Endothelial cell (in vitro differentiated cells): ENCODE measurements around the gene RNASE11. TPM values are rescaled to one million over a fixed set of nuclear protein-coding genes. Genes with fewer than 3 reads are reported as not detected.

Experiments
- DNase-seq: peaks from one replicate; pipeline ENCODE4 v3.0.0; 2021; ENCODE audit warnings: low spot score
- H3K27ac Mint-ChIP-seq: one replicate; pipeline ENCODE4 v1.8.0; 2021; ENCODE audit warnings: mixed read lengths, inconsistent platforms; ENCODE audit not compliant: unreplicated experiment
- H3K27me3 Mint-ChIP-seq: one replicate; pipeline ENCODE4 v1.8.0; 2021; ENCODE audit warnings: mild to moderate bottlenecking, moderate library complexity, mixed read lengths, inconsistent platforms; ENCODE audit not compliant: unreplicated experiment
- H3K36me3 Mint-ChIP-seq: one replicate; pipeline ENCODE4 v1.8.0; 2021; ENCODE audit warnings: mild to moderate bottlenecking, low read depth, mixed read lengths, inconsistent platforms; ENCODE audit not compliant: unreplicated experiment
- H3K4me1 Mint-ChIP-seq: one replicate; pipeline ENCODE4 v1.8.0; 2021; ENCODE audit warnings: mild to moderate bottlenecking, mixed read lengths, inconsistent platforms; ENCODE audit not compliant: unreplicated experiment
- H3K4me3 Mint-ChIP-seq: one replicate; pipeline ENCODE4 v1.8.0; 2021; ENCODE audit warnings: mild to moderate bottlenecking, mixed read lengths, inconsistent platforms; ENCODE audit not compliant: unreplicated experiment
- H3K9me3 Mint-ChIP-seq: one replicate; pipeline ENCODE4 v1.8.0; 2021; ENCODE audit warnings: mixed read lengths, inconsistent platforms; ENCODE audit not compliant: unreplicated experiment
- total RNA-seq: library from RNA; stranded (reverse); fragmentation: NEBNext Ultra II Directional; extraction: Animal tissue kit (Norgen Biotek cat#: 25700); gene quantifications from one replicate; pipeline ENCODE4 v1.2.1, GENCODE V29; 2021; ENCODE audit not compliant: unreplicated experiment
- TF ChIP-seq, protein P1 (sequence below): fragments of 200-600 bp; sonication (generic); IDR thresholded peaks from one replicate; pipeline ENCODE4 v1.5.0; 2021; ENCODE audit warnings: antibody characterized with exemption; ENCODE audit not compliant: unreplicated experiment

RNASE11 gene
- total RNA-seq, 1 donor from 2014 or later, result 0.31 TPM

DNA sequence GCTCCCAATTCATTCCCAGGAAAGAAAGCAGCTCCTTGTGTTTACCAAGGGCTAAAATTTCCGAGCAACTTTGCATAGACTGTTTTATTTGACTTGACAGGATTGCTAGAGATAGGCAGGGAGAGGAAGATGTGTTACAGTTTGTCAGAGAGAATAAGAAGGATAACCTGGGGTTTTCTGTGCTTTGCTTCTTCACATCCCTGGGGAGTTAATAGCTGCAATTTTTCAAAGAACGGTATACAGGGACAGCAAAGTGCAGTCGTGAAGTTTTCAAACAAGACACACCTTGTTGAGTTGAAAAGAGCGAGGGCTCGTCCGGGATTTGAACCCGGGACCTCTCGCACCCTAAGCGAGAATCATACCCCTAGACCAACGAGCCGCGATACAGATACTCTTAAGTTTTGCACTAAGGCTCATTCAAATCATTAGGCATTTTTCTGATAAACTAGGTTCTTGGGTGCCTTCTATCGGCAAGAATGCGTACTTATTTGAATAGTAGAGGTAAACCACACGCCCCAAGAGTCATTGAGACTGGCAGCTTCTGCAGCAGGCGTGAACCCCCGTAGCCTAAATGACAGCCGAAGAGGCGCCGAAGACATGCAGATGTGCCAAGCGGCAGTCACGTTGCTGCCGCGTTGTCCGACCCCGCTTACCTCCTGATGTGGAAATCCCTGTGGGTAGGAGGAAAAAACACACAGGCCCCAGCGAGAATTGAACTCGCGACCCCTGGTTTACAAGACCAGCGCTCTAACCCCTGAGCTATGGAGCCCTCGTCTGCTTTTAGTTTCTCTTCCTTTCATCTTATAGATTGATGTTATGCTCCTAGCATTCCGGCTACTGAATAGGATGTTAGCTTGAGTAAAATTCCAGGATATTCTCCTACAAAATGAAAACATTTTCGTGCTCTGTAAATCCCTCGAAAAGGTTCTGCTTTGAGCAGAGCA is 25.6 kb upstream of the RNASE11 start:
- no peak overlapping the region for H3K4me3 Mint-ChIP-seq
- H3K4me1 Mint-ChIP-seq, result peaks cover 12% of the 10 kb centered on the region
- TF ChIP-seq, protein P1, sequence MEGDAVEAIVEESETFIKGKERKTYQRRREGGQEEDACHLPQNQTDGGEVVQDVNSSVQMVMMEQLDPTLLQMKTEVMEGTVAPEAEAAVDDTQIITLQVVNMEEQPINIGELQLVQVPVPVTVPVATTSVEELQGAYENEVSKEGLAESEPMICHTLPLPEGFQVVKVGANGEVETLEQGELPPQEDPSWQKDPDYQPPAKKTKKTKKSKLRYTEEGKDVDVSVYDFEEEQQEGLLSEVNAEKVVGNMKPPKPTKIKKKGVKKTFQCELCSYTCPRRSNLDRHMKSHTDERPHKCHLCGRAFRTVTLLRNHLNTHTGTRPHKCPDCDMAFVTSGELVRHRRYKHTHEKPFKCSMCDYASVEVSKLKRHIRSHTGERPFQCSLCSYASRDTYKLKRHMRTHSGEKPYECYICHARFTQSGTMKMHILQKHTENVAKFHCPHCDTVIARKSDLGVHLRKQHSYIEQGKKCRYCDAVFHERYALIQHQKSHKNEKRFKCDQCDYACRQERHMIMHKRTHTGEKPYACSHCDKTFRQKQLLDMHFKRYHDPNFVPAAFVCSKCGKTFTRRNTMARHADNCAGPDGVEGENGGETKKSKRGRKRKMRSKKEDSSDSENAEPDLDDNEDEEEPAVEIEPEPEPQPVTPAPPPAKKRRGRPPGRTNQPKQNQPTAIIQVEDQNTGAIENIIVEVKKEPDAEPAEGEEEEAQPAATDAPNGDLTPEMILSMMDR, result peak; percentile 96
- DNase-seq, result peak; percentile 76
- H3K27me3 Mint-ChIP-seq, result no peaks in the 10 kb centered on the region
- H3K27ac Mint-ChIP-seq, result no peak overlapping the region
- H3K36me3 Mint-ChIP-seq, result no peaks in the 10 kb centered on the region
- H3K9me3 Mint-ChIP-seq, result no peaks in the 10 kb centered on the region

DNA sequence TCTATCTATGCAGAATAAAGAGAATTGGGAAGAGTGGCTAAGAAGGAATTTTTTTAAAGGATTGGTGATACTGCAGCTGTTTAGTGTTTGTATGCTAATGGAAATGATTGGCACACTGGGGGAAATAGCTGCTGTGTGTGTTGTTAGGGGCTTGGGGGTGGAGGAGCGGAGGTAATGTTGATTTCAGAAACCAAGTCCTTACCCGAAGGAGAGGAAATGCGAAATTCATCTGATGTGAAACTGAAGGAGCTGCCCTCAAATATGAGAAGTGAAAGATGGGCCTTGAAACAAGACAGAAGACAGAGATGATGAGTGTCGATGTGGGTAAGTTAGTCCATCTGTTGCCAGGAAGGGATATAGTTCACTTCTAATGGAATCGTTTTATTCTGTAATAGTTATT is 24.6 kb upstream of the RNASE11 start:
- Mint-ChIP-seq H3K27ac (no peak overlapping the region), H3K9me3 (no peaks in the 10 kb centered on the region)
- no peak for DNase-seq

DNA sequence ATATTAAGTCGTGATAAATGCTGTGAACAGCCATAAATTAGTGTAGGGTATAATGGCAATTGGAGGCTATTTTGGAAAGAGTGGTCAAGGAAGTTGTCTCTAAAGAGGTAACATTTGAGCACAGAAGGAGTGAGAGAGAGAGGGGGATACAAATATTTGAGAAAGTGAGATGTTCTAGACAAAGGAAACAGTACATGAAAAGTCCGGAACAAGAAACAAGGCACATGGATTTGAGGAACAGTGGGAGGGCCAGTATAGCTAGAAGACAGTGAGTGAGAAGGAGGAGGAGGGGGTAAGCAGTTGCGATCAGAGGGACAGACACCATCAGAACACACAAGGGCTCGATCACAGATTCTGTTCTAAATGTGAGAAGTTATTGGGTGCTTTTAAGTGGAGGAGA is 23.5 kb upstream of the RNASE11 start:
- no peaks in the 10 kb centered on the region for H3K9me3 Mint-ChIP-seq
- DNase-seq, result no peak
- H3K4me1 Mint-ChIP-seq, result peaks cover 6% of the 10 kb centered on the region
- H3K4me3 Mint-ChIP-seq, result no peak overlapping the region
- no peaks in the 10 kb centered on the region for H3K36me3 Mint-ChIP-seq
- TF ChIP-seq, protein P1, result no peak
- no peaks in the 10 kb centered on the region for H3K27me3 Mint-ChIP-seq
- H3K27ac Mint-ChIP-seq, result no peak overlapping the region

More for the DNA sequence above, 24.6 kb upstream of the RNASE11 start:
- TF ChIP-seq, protein P1, result no peak
- Mint-ChIP-seq H3K27me3 (no peaks in the 10 kb centered on the region), H3K4me3 (no peak overlapping the region), H3K36me3 (no peaks in the 10 kb centered on the region), H3K4me1 (peaks cover 6% of the 10 kb centered on the region)

DNA sequence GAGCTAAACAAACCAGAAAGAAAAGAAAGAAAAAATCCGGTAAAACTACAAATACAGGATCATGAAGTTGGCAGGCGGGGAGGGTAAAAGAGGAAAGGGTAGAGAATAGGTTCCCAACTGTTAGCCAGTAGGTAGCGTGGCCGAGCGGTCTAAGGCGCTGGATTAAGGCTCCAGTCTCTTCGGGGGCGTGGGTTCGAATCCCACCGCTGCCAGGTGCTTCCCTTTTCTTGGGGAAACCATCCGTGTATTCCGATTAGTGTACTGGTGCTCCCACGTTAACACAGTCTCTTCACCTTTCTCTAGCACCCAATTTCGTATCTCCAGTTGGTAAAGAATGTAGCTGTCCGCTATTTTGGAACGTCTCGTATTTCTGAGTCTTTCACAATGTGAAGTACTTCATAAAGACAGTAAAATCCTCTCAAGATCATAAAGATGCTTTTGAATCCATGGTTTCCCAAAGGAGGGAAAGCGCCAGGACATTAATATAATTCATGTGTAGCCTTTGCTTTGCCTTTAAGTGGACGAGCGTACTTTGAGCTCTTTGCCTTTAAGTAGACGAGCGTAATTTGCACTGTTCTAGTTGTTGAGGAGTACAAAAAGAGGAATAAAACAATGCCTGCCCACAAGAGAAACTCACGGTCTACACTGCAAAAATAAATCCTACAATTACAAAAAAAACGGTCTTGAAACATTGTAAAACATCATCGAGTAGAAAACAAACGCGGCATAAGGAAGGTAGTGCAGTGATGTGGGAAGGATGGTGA is 22.4 kb upstream of the RNASE11 start:
- H3K4me1 Mint-ChIP-seq, result peaks cover 6% of the 10 kb centered on the region
- no peaks in the 10 kb centered on the region for H3K9me3 Mint-ChIP-seq
- no peaks in the 10 kb centered on the region for H3K27me3 Mint-ChIP-seq
- TF ChIP-seq, protein P1, result no peak
- no peak overlapping the region for H3K4me3 Mint-ChIP-seq
- no peak overlapping the region for H3K27ac Mint-ChIP-seq
- peak; percentile 79 for DNase-seq
- no peaks in the 10 kb centered on the region for H3K36me3 Mint-ChIP-seq
